Mesenteric fat pad (tissue), 1 donor: ENCODE results near the gene S100P. TPM values are rescaled to one million over a fixed set of nuclear protein-coding genes. Genes with fewer than 3 reads are reported as not detected.
"Not testable (repeated sequence)": the region's sequence is repeated elsewhere in the genome, so short reads cannot be mapped to it uniquely, and the experiment has no call there.

Experiments
- DNase-seq: peaks from one replicate; pipeline ENCODE4 v3.0.0-alpha.2; 2020; ENCODE audit warnings: low spot score
- long read RNA-seq: library from polyadenylated mRNA; unstranded; transcript quantifications from one replicate; pipeline ENCODE4 v2.0.0, GENCODE V29; 2020
- total RNA-seq: library from RNA; stranded (reverse); fragmentation: NEBNext Ultra II Directional; extraction: Animal tissue kit (Norgen Biotek cat#: 25700); gene quantifications from one replicate; pipeline ENCODE4 v1.2.1, GENCODE V29; 2021
- donor health status: DM: yes; HTN: yes; CAD: no.

The S100P gene
- 16.1 TPM for total RNA-seq
- long read RNA-seq, result 0 reads

DNA sequence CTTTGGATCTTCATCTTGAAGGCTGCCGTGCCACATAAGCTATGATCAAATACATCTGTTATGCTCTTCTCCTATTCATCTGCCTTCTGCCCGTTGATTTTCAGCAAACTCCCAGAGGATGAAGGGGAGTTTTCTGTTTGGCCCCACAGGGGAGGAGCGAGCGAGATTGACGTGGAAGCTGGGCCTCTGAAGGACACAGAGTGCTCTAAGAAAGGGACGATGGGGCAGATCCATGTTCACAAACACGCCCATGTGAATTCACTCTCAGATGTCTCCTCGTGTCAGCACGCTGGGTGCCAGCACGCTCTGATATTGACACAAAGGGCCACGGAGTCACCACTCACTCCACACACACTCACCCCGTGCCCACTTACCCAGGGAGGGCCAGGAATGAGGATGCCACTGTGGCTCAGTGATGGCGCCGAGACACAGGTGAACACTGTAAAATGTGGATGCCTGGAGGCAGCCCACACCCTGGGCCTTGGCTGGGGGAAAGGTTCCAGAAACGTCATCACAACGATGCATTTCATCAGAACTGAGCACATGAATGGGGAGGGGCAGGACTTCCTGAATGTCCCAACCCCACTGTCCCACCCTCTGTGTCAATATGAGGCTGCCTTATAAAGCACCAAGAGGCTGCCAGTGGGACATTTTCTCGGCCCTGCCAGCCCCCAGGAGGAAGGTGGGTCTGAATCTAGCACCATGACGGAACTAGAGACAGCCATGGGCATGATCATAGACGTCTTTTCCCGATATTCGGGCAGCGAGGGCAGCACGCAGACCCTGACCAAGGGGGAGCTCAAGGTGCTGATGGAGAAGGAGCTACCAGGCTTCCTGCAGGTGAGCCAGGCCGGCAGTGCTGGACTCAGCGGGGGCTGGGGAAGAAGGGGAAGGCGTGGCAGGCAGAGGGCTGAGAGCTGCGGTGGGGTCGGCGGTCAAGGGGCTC, at the start of gene S100P:
Gene S100P, plus strand, starts transcription at position 648 of the 946 bp plus-strand sequence. Its CDS starts 55 bp downstream, at position 703.
- no peak for DNase-seq

DNA sequence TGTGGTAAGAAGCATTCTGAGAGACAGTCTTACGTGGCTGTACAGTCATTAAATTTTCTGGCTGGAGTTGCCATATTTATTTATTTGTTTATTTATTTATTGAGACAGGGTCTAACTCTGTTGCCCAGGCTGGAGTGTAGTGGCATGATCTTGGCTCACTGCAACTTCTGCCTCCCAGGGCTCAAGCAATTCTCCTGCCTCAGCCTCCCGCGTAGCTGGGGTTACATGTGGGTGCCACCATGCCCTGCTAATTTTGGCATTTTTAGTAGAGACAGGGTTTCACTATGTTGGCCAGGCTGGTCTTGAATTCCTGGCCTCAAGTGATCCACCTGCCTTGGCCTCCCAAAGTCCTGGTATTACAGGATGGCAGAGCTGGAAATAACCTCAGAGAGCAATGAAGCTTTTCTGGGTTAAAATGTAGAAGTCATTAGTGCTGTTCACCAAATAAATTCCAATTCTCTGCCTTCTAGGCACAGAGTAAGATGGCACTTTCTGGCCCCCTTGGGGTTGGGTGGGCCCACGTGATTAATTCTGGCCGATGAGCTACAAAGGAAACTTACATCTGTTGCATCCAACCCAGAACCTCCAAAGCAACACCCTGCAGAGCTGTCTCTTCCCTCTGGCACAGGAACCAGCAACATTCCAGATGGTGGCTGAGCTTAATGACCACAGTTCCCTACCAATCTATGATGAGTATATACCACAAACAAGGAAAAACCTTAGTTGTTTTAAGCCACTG, 48.7 kb upstream of the S100P start:
- DNase-seq, result no peak

DNA sequence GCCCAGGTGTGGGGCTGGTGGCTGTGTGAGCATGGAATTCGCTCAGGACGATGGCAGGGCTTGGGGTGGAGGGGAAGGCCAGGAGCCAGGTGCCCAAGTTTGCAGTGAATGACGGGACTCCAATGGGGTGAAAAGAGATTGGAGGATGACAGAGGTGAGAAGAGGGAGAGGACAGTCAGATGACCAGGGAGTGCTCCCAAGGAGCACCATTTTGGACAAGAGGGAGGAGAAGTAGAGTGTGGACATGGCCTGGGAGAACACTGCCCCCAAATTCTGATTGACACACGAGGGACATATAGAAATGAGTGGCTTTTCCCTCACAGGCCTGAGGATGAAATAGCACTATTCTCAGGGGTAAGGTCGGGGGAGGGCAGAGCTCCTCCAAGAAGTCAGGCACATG, 46.5 kb upstream of the S100P start:
- no peak for DNase-seq

DNA sequence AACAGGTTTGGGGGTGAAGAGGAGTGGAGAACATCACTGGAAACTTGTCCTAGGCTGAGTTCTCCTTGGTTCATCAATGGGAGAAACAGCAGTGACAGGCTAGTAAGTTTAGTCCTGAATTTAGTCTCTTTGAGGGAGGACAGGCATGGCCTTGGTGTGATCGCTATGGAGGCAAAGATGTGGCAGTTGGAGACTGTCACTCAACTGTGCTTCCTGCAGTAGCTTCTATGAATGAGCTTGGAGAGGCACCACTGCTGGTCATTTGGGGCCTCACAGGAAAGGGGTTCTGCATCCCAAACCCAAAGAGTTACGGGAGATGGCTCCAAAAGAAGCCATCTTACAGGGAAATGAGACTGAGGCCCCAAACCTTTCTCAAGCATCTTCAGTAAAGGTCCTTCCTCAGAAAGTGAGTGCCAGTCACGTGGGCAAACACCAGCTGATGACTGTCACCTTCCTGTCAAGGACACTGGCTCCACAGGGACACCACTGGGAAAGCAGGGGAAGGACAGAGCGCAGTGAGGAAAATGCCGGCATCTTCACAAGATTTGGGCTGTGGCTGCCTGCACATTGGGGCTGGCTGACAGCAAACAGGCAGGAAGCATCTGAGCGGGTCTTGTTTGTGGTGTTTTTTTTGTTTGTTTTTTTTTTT, 46.0 kb upstream of the S100P start:
- DNase-seq, result no peak

DNA sequence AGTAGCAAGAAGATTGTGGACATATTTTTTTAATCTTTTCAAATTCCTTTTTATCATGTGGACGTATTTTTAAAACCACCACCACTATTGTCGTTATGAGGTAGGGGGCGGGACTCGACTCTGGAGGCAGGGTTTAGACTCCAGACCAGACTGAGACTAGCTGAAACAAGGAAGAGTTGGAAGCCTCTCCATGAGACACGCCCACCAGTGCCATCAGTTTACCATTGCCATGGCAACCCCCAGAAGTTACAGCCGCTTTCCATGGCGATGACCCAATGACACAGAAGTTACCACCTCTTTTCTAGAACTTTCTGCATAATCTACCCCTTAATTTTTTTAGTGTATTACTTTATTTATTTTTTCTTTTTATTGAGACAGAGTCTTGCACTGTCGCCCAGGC, 44.5 kb upstream of the S100P start:
- DNase-seq, result no peak

DNA sequence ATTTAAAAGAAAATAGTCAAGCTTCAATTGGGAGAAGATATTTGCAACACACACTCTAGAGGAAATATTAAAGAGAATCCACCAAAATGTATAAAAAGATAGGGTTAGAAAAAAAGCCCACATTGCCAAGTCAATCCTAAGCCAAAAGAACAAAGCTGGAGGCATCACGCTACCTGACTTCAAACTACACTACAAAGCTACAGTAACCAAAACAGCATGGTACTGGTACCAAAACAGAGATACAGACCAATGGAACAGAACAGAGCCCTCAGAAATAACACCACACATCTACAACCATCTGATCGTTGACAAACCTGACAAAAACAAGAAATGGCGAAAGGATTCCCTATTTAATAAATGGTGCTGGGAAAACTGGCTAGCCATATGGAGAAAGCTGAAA, 39.5 kb upstream of the S100P start:
- DNase-seq, result not testable (repeated sequence)

DNA sequence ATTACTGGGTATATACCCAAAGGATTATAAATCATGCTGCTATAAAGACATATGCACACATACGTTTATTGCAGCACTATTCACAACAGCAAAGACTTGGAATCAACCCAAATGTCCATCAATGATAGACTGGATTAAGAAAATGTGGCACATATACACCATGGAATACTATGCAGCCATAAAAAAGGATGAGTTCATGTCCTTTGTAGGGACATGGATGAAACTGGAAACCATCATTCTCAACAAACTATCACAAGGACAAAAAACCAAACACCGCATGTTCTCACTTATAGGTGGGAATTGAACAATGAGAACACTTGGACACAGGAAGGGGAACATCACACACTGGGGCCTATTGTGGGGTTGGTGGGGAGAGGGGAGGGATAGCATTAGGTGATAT, 38.4 kb upstream of the S100P start:
- DNase-seq, result not testable (repeated sequence)

DNA sequence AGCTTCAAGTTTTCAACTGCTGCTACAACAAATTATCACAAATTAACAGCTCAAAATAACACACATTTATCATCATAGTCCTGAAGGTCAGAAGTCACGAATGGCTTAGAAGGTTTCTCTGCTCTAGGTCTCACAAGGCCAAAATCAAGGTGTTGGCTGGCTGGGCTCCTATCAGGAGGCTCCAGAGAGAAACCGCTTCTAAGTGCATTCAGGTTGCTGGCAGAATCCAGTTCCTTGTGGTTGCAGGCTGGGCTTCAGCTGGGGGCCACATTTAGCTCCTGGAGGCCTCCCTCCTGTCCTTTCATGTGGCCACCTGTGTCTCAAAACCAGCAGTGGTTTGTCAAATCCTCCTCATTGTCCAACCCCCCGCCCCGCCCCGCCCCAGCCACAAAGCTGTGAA, 37.8 kb upstream of the S100P start:
- no peak for DNase-seq

DNA sequence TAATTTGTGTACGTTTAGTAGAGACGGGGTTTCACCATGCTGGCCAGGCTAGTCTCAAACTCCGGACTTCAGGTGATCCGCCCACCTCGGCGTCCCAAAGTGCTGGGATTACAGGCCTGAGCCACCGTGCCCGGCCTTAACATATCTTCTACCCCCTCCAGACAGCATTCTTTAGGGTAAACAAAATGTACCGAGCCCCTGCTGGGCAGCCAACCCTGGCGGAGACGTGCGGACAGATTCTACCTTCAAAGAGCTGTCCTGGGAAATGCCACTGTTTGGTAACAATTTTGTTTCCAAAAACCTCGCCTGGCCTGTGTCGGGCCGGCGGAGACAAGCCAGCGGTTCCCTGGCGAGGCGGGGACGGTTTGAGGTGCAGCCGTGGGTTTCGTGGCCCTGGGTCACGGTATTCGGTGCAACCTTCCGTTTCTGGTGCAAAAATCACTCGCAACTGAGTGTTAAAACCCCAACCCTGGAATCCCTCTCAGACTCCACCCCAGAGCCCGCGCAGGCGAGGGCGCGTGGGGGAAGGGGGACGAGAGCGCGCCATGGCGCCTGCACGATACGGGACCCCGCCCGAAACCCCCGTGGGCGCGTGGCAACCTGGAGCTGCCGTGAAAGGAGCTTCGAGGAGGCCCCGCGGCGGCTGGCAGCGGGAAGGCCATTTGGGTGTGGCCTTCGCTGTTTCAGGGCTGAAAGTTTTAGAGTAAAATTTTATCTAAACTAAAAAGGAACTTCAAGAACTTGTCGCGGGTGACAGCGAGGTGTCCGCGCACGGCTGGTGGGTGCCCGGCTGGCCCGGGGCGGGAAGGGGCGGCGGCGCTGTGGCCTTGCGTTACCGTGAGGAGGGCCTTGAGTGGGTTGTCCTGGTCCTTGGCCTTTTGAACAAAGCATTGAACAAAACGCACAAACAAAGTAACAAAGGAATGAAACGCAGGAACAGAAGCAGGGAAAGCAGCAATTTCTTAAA, 36.2 kb upstream of the S100P start:
- DNase-seq, result no peak

DNA sequence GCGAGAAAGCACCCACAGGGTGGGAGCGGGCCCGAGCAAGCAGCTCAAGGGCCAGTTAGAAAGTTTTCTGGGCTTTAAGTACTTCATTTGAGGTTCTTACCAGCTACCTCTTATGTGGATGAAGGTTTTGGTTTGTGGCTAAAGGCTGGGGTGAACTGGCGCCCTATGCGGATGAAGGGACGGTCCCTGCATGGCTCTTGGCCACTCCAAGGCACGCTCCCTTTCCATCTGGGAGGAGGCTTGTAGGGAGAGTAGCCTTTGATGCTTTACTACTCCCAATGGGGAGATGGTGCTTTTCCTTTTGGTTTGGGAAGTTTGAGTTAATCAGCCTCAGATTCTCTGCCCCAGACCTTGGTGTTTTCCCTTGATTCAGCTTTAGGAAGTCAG, 35.5 kb upstream of the S100P start:
- DNase-seq, result no peak

DNA sequence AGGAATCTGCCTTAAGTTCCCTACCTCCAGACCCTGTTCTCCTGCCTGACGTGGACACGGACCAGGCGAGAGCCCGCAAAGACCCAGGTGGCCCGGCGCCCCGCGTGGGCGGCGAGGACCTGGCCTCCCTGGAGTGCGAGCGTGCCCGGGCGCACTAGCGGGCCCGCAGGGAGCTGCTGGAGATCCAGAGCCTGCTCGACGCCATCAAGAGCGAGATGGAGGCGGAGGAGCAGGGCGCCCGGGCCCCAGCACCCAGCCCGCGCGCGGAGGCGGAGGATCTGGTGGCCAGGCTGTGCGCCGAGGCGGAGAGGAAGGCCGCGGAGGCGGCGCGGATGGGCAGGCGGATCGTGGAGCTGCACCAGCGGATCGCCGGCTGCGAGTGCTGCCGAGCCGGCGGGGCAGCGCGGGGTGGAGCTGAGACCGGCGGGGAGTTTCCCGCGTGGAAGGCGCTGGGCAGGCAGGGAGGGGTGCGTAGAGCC, 35.0 kb upstream of the S100P start:
- no peak for DNase-seq

DNA sequence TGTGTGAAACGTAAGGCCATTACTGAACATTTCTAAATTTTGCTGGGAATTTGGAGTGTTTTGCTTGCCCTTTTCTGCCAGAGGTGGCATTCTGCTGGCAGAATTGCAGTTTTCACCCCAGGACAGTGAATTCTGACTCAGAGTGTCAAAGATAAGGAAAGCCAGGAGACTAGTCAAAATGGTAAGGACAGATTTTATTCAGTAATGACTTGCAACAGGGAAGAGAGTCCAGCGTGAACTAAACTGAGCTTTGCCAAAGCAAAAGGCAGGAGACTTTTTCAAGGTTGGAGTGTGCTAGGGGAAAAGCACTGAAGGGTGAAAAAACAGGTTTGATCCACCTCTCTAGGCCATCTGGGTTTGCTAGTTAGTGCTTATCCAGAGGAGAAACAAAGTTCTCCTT, 33.8 kb upstream of the S100P start:
- no peak for DNase-seq

DNA sequence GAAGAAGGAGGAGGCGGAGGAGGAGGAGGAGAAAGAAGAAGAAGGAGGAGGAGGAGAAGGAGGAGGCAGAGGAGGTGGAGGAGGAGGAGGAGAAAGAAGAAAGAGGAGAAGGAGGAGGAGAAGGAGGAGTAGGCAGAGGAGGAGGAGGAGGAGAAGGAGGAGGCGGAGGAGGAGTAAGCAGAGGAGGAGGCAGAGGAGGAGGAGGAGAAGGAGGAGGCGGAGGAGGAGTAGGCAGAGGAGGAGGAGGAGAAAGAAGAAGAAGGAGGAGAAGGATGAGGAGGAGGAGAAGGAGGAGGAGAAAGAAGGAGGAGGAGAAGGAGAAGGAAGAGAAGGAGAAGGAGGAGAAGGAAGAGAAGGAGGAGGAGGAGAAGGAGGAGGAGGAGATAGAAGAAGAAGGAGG, 33.2 kb upstream of the S100P start:
- no peak for DNase-seq

DNA sequence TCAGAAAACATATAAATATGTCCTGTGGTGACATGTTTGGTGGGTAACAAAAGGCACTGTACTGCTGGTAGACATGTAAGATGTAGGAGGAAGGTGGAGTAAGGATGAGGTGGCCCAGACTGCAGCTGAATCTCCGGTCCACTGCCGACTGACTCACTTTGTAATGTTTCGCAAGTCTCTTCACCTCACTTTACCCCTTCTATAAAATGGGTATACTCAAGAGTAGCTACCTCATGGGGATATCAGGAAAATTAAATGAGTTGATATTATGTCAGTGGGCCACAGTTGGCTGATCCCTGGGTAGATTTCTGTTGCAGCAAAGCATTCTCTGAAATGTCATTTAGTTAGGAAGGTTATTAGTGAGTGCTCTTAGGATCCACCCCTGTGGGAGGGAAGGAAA, 31.1 kb upstream of the S100P start:
- no peak for DNase-seq

DNA sequence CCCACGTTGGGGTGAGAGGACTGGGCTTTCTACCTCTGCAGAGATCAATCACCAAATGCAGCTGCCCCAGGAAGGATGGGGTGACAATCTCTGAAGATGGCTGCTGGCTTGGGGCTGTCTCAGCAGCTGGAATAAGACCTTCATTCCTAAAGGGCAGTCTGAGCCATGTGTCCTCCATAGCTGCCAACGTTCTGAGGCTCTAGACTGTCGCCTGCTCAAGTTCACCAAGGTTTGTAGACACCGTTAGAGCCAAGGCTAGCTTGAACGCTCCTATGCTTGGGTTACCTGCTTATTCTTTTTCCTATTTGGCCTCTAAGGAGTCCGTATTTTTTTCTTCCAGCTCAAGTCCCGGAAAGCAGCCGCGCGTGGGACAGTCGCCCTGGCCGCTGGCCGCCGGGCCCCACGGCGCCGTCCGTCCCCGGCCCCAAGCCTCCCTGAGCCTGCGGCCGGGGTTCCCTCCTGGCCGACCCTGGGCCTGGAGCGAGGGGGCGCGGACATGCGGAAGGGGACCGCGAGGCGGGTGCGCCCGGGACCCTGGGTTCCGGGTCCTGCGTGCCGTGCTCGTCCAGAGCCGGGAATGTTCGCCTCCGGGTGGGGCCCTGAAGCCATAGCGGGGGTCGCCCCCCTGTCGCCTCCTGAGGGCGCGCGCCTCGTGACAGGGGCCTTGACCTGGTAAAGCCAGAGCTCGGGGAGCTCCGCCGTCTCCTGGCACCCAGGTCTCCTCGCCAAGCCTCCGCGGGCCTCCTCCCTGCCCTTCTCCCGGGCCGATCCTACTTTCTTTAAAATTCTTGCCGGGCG, 29.9 kb upstream of the S100P start:
- no peak for DNase-seq

DNA sequence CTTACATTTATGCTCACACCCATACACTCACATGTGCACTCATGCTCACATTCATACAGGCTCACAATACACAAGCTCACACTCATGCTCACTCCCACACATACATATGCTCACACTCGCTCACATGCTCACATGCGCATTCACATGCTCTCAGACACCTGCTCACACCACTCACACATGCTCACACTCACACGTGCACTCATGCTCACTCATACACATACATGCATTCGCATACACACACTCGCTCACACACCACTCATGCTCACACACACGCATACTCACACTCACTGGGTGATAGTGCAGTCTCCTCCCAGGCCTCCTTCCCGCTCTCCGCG, 28.4 kb upstream of the S100P start:
- DNase-seq, result no peak

DNA sequence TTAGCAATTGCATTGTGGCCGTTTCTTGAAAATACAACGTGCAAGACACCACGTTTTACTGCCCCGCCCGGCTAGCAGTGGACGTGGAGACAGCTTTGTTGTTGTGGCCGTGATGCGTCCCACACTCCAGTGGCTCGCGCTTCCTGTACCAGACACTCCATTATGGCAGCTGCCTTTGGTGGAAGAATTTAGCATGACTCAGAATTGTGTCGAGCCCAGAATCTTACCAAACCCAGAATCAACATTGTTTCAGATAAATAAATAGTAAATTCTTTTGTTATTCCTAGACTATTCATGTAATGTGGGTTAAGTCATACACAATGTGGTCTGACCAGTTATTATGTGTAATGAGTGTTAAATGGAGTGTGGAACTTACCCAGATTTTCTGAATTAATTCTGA, 25.3 kb upstream of the S100P start:
- DNase-seq, result no peak

DNA sequence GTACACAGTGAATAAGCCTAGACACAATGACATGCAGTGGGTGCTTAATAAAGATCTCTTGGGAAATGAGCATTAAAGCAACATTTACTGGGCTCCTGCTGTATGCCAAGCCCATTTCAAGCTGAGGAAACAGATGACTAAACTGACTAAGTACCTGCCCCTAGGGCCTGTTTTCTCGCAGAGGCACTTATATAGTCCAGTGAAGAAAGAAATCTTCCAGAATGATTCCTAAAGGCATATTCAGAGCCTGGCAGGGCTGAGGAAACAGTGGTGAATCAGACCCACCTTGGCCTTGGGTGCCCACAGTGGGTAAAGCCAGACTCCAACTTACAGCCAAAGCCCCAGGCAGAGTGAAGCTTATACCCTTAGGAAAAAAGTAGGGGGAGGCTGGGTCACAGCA, 22.0 kb upstream of the S100P start:
- no peak for DNase-seq

DNA sequence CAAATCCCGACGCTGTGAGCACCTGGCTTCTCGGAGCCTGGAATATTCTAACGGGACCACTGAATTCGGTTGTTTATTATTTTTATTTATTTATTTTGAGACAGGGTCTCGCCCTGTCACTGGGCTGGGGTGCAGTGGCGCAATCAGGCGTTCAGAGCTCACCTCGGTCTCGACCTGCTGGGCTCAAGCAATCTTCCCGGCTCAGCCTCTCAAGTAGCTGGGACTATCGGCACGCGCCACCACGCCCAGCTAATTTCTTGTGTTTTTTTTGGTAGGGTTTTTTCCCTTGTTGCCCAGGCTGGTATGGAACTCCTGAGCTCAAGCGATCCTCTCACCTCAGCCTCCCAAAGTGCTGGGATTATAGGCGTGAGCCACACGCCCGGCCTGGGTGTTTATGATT, 21.5 kb upstream of the S100P start:
- DNase-seq, result no peak
